HEK293 (cell line): ENCODE data around the gene IL1RAP.

Experiments
- CTCF ChIA-PET: fragments of 350-600 bp; formaldehyde crosslinking; extraction: SDS; loops from one replicate; lab custom pipeline; 2021; ENCODE audit warnings: antibody characterized with exemption; lab: Yijun Ruan, JAX
- POLR2A ChIA-PET: fragments of 300-600 bp; formaldehyde crosslinking; extraction: SDS; loops from one replicate; lab custom pipeline; 2020; ENCODE audit warnings: antibody characterized with exemption, inconsistent platforms; lab: Yijun Ruan, JAX
- H3K27ac ChIP-seq: fragments of 200-500 bp; sonication (Bioruptor generic); 2 replicates; pipeline ENCODE4 v1.5.1; 2014; ENCODE audit warnings: low read depth, low read length, control low read depth, inconsistent platforms; ENCODE audit errors: extremely low read depth
- H3K36me3 ChIP-seq, 2 experiments: fragments of 200-500 bp in 1 of 2; sonication (Bioruptor generic) in 1 of 2; 1 replicate in 1 of 2; 2 replicates in 1 of 2; pipeline ENCODE4 v1.5.1; 2014 to 2017; ENCODE audit warnings: inconsistent platforms in 2 of 2, low read length in 2 of 2; ENCODE audit not compliant: control insufficient read depth in 2 of 2, insufficient read depth in 1 of 2
- H3K4me1 ChIP-seq: fragments of 200-500 bp; sonication (Bioruptor generic); 2 replicates; pipeline ENCODE4 v1.5.1; 2014; ENCODE audit warnings: mild to moderate bottlenecking, low read length, inconsistent platforms; ENCODE audit not compliant: control insufficient read depth, insufficient read depth
- H3K4me3 ChIP-seq: 2 replicates; pipeline ENCODE4 v1.5.1; 2011; ENCODE audit warnings: low read depth, mild to moderate bottlenecking, control low read depth, low read length, moderate library complexity
- H3K9me3 ChIP-seq: fragments of 200-500 bp; sonication (Bioruptor generic); 2 replicates; pipeline ENCODE4 v1.5.1; 2014; ENCODE audit warnings: low read depth, low read length, inconsistent platforms; ENCODE audit not compliant: control insufficient read depth, insufficient read depth
- GLI4 ChIP-seq: fragments of 450-650 bp; formaldehyde crosslinking; IDR thresholded peaks from 2 replicates; pipeline ENCODE4 v1.5.1; 2016; ENCODE audit warnings: missing biosample characterization, missing genetic modification characterization
- TCF7L2 ChIP-seq: IDR thresholded peaks from 2 replicates; pipeline ENCODE4 v1.6.1; 2011; ENCODE audit warnings: low read depth, mild to moderate bottlenecking, inconsistent platforms, low read length, moderate library complexity, borderline replicate concordance
- YY2 ChIP-seq: fragments of 450-650 bp; formaldehyde crosslinking; IDR thresholded peaks from 2 replicates; pipeline ENCODE4 v1.5.1; 2016; ENCODE audit warnings: missing biosample characterization, missing genetic modification characterization
- ZBTB1 ChIP-seq: fragments of 450-650 bp; formaldehyde crosslinking; IDR thresholded peaks from 2 replicates; pipeline ENCODE4 v1.5.1; 2016; ENCODE audit warnings: missing biosample characterization, missing genetic modification characterization
- ZBTB21 ChIP-seq: fragments of 450-650 bp; formaldehyde crosslinking; IDR thresholded peaks from 2 replicates; pipeline ENCODE4 v1.5.1; 2017; ENCODE audit warnings: missing biosample characterization, missing genetic modification characterization
- ZFP37 ChIP-seq: fragments of 450-650 bp; formaldehyde crosslinking; IDR thresholded peaks from 2 replicates; pipeline ENCODE4 v1.5.1; 2016; ENCODE audit warnings: missing biosample characterization, missing genetic modification characterization
- ZFP41 ChIP-seq: fragments of 450-650 bp; formaldehyde crosslinking; IDR thresholded peaks from 2 replicates; pipeline ENCODE4 v1.5.1; 2016; ENCODE audit warnings: missing biosample characterization, missing genetic modification characterization, borderline replicate concordance
- ZFP69B ChIP-seq: fragments of 450-650 bp; formaldehyde crosslinking; IDR thresholded peaks from 2 replicates; pipeline ENCODE4 v1.5.1; 2016; ENCODE audit warnings: missing biosample characterization, missing genetic modification characterization
- ZNF140 ChIP-seq: fragments of 450-650 bp; formaldehyde crosslinking; IDR thresholded peaks from 2 replicates; pipeline ENCODE4 v1.5.1; 2016; ENCODE audit warnings: missing biosample characterization, missing genetic modification characterization
- ZNF473 ChIP-seq: fragments of 450-650 bp; formaldehyde crosslinking; IDR thresholded peaks from 2 replicates; pipeline ENCODE4 v1.5.1; 2017; ENCODE audit warnings: missing biosample characterization, missing genetic modification characterization
- ZNF660 ChIP-seq: fragments of 450-650 bp; IDR thresholded peaks from 2 replicates; pipeline ENCODE4 v1.5.1; 2018; ENCODE audit warnings: missing biosample characterization, mild to moderate bottlenecking, missing genetic modification characterization
- ZNF768 ChIP-seq: fragments of 450-650 bp; formaldehyde crosslinking; IDR thresholded peaks from 2 replicates; pipeline ENCODE4 v1.5.1; 2018; ENCODE audit warnings: missing biosample characterization, mild to moderate bottlenecking, missing genetic modification characterization
- ZNF776 ChIP-seq: fragments of 450-650 bp; formaldehyde crosslinking; IDR thresholded peaks from 2 replicates; pipeline ENCODE4 v1.5.0; 2017; ENCODE audit warnings: missing biosample characterization, missing genetic modification characterization, borderline replicate concordance
- ZNF777 ChIP-seq: fragments of 450-650 bp; formaldehyde crosslinking; IDR thresholded peaks from 2 replicates; pipeline ENCODE4 v1.5.1; 2017; ENCODE audit warnings: missing biosample characterization, missing genetic modification characterization, borderline replicate concordance
- TF ChIP-seq, protein P1 (sequence below): fragments of 450-650 bp; formaldehyde crosslinking; IDR thresholded peaks from 2 replicates; pipeline ENCODE4 v1.5.1; 2017; ENCODE audit warnings: missing biosample characterization, mild to moderate bottlenecking, missing genetic modification characterization, moderate library complexity
- TF ChIP-seq, protein P2 (sequence below): fragments of 450-650 bp; formaldehyde crosslinking; IDR thresholded peaks from 2 replicates; pipeline ENCODE4 v1.5.1; 2016; ENCODE audit warnings: missing biosample characterization, missing genetic modification characterization
- TF ChIP-seq, protein P3 (sequence below): fragments of 450-650 bp; formaldehyde crosslinking; IDR thresholded peaks from 2 replicates; pipeline ENCODE4 v1.5.1; 2016; ENCODE audit warnings: missing biosample characterization, missing genetic modification characterization, borderline replicate concordance

Gene IL1RAP

DNA sequence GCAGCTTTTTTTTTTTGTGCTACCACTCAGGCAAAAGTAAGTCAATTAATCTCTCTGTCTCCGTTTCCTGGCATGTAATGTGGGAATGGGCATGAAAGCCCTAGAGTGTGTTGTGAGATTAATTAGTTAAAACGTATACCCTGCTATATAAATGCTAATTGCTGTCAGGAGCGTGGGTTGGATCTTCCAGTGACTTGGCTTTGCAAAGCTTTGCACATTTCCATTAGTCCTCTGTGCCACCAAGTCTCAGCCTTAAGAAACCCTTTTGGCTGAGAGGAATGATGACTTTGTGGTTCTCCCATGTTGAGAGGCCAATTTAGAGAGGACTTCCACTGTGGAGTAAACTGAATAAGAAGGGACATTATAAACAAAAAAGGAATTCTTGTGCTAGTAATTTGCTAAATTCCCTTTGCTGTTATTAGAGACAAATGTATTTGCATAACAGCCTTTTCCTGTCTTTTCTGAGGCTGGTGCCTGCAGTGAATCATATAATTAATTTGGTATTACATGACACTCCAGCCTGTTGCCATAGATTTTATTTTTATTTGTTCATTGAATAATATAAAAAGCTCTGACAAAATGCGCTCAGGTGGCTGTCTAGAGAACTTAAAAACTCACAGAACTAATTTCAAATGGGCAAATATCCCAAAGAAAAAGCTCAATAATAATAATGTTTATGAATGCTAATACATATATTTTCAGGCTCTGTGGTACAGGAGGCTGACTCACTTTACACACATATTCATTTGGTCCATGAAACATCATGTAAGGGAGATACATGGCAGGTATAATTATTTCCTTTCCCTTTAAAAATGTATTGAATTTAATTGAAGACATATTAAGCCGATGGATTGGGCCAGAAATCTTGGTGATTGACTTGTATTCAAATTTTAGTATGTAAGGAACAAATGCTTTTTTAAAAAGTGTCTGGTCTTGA lies 82.7 kb downstream of the IL1RAP start (continued):
- TF ChIP-seq, protein P1, sequence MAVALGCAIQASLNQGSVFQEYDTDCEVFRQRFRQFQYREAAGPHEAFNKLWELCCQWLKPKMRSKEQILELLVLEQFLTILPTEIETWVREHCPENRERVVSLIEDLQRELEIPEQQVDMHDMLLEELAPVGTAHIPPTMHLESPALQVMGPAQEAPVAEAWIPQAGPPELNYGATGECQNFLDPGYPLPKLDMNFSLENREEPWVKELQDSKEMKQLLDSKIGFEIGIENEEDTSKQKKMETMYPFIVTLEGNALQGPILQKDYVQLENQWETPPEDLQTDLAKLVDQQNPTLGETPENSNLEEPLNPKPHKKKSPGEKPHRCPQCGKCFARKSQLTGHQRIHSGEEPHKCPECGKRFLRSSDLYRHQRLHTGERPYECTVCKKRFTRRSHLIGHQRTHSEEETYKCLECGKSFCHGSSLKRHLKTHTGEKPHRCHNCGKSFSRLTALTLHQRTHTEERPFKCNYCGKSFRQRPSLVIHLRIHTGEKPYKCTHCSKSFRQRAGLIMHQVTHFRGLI (tag by site-specific recombination), result no peak

DNA sequence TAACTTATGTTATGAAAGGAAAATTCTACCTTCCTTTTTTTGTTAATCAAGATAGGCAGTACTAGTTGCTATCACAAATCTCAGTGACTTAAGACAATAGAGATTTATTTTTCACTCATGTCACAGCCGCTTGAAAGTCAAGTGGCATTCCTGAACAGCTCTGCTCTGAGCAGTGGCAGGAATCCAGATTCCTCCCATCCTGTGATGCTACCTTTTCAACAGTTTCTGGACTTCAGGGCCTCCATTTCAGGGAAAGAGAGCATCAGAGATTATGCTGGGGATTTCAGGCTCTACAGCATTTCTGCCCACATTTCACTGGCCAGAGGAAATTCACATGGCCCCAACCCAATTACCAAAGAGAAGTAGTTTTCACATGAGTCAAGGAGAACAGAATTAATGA lies 83.4 kb downstream of the IL1RAP start:
- ChIA-PET CTCF (no interaction called here), POLR2A (no interaction called here)
- Histone ChIP-seq H3K9me3 (no peaks in the 10 kb centered on the region), H3K36me3 (no peaks in the 10 kb centered on the region), H3K4me1 (no peaks in the 10 kb centered on the region), H3K4me3 (no peak overlapping the region), H3K27ac (no peak overlapping the region)
- TF ChIP-seq ZBTB21 (tag by site-specific recombination) (no peak), ZNF660 (tag by site-specific recombination) (no peak), ZFP41 (no peak), YY2 (no peak), GLI4 (tag by site-specific recombination) (no peak), ZNF776 (tag by site-specific recombination) (no peak), ZFP69B (tag by site-specific recombination) (no peak), ZFP37 (no peak), ZNF140 (no peak), ZNF473 (tag by site-specific recombination) (no peak), ZBTB1 (tag by site-specific recombination) (no peak), ZNF768 (tag by site-specific recombination) (no peak), TCF7L2 (no peak), ZNF777 (no peak)
- TF ChIP-seq, protein P2, sequence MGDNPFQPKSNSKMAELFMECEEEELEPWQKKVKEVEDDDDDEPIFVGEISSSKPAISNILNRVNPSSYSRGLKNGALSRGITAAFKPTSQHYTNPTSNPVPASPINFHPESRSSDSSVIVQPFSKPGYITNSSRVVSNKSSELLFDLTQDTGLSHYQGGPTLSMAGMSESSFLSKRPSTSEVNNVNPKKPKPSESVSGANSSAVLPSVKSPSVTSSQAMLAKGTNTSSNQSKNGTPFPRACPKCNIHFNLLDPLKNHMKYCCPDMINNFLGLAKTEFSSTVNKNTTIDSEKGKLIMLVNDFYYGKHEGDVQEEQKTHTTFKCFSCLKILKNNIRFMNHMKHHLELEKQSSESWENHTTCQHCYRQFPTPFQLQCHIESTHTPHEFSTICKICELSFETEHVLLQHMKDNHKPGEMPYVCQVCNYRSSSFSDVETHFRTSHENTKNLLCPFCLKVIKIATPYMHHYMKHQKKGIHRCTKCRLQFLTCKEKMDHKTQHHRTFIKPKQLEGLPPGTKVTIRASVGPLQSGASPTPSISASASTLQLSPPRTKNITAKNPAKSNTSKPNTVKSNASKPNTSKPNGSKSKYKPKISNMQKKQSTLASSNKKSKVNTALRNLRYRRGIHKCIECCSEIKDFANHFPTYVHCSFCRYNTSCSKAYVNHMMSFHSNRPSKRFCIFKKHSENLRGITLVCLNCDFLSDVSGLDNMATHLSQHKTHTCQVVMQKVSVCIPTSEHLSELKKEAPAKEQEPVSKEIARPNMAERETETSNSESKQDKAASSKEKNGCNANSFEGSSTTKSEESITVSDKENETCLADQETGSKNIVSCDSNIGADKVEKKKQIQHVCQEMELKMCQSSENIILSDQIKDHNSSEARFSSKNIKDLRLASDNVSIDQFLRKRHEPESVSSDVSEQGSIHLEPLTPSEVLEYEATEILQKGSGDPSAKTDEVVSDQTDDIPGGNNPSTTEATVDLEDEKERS (tag by site-specific recombination), result no peak
- TF ChIP-seq, protein P3, sequence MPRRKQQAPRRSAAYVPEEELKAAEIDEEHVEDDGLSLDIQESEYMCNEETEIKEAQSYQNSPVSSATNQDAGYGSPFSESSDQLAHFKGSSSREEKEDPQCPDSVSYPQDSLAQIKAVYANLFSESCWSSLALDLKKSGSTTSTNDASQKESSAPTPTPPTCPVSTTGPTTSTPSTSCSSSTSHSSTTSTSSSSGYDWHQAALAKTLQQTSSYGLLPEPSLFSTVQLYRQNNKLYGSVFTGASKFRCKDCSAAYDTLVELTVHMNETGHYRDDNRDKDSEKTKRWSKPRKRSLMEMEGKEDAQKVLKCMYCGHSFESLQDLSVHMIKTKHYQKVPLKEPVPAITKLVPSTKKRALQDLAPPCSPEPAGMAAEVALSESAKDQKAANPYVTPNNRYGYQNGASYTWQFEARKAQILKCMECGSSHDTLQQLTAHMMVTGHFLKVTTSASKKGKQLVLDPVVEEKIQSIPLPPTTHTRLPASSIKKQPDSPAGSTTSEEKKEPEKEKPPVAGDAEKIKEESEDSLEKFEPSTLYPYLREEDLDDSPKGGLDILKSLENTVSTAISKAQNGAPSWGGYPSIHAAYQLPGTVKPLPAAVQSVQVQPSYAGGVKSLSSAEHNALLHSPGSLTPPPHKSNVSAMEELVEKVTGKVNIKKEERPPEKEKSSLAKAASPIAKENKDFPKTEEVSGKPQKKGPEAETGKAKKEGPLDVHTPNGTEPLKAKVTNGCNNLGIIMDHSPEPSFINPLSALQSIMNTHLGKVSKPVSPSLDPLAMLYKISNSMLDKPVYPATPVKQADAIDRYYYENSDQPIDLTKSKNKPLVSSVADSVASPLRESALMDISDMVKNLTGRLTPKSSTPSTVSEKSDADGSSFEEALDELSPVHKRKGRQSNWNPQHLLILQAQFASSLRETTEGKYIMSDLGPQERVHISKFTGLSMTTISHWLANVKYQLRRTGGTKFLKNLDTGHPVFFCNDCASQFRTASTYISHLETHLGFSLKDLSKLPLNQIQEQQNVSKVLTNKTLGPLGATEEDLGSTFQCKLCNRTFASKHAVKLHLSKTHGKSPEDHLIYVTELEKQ, result no peak
